Gastroesophageal sphincter (tissue), 4 donors: Measurements from ENCODE around the gene PLA2G2F. TPM values are rescaled to one million over a fixed set of nuclear protein-coding genes. Genes with fewer than 3 reads are reported as not detected.

Experiments used
- ATAC-seq: fragments of 150-250 bp; one replicate; pipeline ENCODE4 v1.9.1; 2016; ENCODE audit warnings: mild to moderate bottlenecking, moderate library complexity
- H3K27ac ChIP-seq, 4 donors: fragments of 200-600 bp; sonication (generic) in 3 of 4; 1 replicate in 3 of 4; 2 replicates in 1 of 4; pipeline ENCODE4 v1.5.1; 2016 to 2019
- H3K27me3 ChIP-seq: fragments of 200-600 bp; sonication (generic); one replicate; pipeline ENCODE4 v1.5.1; 2019
- H3K36me3 ChIP-seq, 2 donors: fragments of 200-600 bp; sonication (generic); one replicate each; pipeline ENCODE4 v1.5.1; 2019; ENCODE audit warnings: control low read depth in 1 of 2
- H3K4me1 ChIP-seq, 3 donors: fragments of 200-600 bp; sonication (generic); 1 replicate in 2 of 3; 2 replicates in 1 of 3; pipeline ENCODE4 v1.5.1; 2016 to 2019; ENCODE audit warnings: control low read depth in 2 of 3
- H3K4me3 ChIP-seq, 2 donors: fragments of 200-600 bp; sonication (generic); one replicate each; pipeline ENCODE4 v1.5.1; 2019; ENCODE audit warnings: mild to moderate bottlenecking in 1 of 2, moderate library complexity in 1 of 2
- H3K9me3 ChIP-seq, 3 donors: fragments of 200-600 bp; sonication (generic); one replicate each; pipeline ENCODE4 v1.5.1; 2017 to 2019; ENCODE audit warnings: control low read depth in 2 of 3
- CTCF ChIP-seq, 4 experiments: fragments of 200-600 bp in 2 of 4; fragments of 450-650 bp in 2 of 4; sonication (generic) in 1 of 4; IDR thresholded peaks; one replicate each; pipeline ENCODE4 v1.5.1; 2017 to 2019; ENCODE audit warnings: antibody characterized with exemption in 4 of 4, mild to moderate bottlenecking in 2 of 4, moderate library complexity in 2 of 4
- EP300 ChIP-seq: sonication (generic); formaldehyde crosslinking; IDR thresholded peaks from one replicate; pipeline ENCODE4 v1.6.1; 2017; ENCODE audit warnings: antibody characterized with exemption, mild to moderate bottlenecking
- POLR2A ChIP-seq, 2 donors: fragments of 450-650 bp; IDR thresholded peaks; one replicate each; pipeline ENCODE4 v1.6.1; 2017; ENCODE audit warnings: antibody characterized with exemption in 2 of 2, mild to moderate bottlenecking in 2 of 2, moderate library complexity in 1 of 2
- POLR2AphosphoS5 ChIP-seq: sonication (generic); formaldehyde crosslinking; IDR thresholded peaks from one replicate; pipeline ENCODE4 v1.6.1; 2017; ENCODE audit warnings: antibody characterized with exemption
- WGBS, 2 donors: methylation state at CpG; one replicate each; pipeline ENCODE4 v1.1.5; 2018; ENCODE audit warnings: low coverage in 1 of 2; 5-methylcytosine and 5-hydroxymethylcytosine counted together
- total RNA-seq, 4 donors: library from RNA; depleted of rRNA; stranded (reverse); fragments of >200 nt; gene quantifications; one replicate each; pipeline ENCODE4 v1.1.0, GENCODE V29; 2016

Gene PLA2G2F
- total RNA-seq, 4 donors from 2014 or later, result not detected

- TF ChIP-seq POLR2AphosphoS5, result no peak
- no peak for TF ChIP-seq CTCF (IDR thresholded peaks at IDR 0.05)
- TF ChIP-seq EP300, result no peak
- TF ChIP-seq POLR2A (IDR thresholded peaks at IDR 0.05), result no peak
- no peaks in the 10 kb centered on the region for H3K27me3 ChIP-seq
- H3K4me3 ChIP-seq, result no peak overlapping the region
- WGBS, 2 donors, result 81 to 100% methylated on average over 1 to 4 of the region's 5 CpGs
- peaks cover 0 to 3% (median 0%) of the 10 kb centered on the region in 3 donors for H3K9me3 ChIP-seq
- peaks cover 0 to 18% (median 8%) of the 10 kb centered on the region in 3 donors for H3K4me1 ChIP-seq
- peak overlapping the region in 3 of 4 donors; percentile 58 to 70 (median 65) for H3K27ac ChIP-seq
- no peak for ATAC-seq
- peaks cover 0 to 24% of the 10 kb centered on the region in 2 donors for H3K36me3 ChIP-seq
Measured at GRCh38 chr1:20093303-20093702, 45.8 kb upstream of the PLA2G2F start.

- 58% methylated on average over 3 of the region's 5 CpGs; no CpG with 5 or more reads in 1 of the 2 donors for WGBS, 2 donors
- H3K9me3 ChIP-seq, result peaks cover 0 to 3% (median 0%) of the 10 kb centered on the region in 3 donors
- H3K36me3 ChIP-seq, result peaks cover 0 to 24% of the 10 kb centered on the region in 2 donors
- no peak overlapping the region for H3K4me3 ChIP-seq
- peak; percentile 72 for TF ChIP-seq POLR2AphosphoS5
- no peak for TF ChIP-seq POLR2A (IDR thresholded peaks at IDR 0.05)
- no peak for TF ChIP-seq CTCF (IDR thresholded peaks at IDR 0.05)
- TF ChIP-seq EP300, result no peak
- H3K4me1 ChIP-seq, result peaks cover 0 to 18% (median 8%) of the 10 kb centered on the region in 3 donors
- no peaks in the 10 kb centered on the region for H3K27me3 ChIP-seq
- H3K27ac ChIP-seq, result peak overlapping the region in 3 of 4 donors; percentile 58 to 70 (median 65)
- peak; percentile 91 for ATAC-seq
Measured at GRCh38 chr1:20093940-20094391, 45.2 kb upstream of the PLA2G2F start.

GRCh38 chr1:20095564-20096434 is 43.3 kb upstream of the PLA2G2F start:
- Histone ChIP-seq H3K27ac (peak overlapping the region in 2 of 4 donors; percentile 44 to 60), H3K4me1 (peaks cover 0 to 21% (median 8%) of the 10 kb centered on the region in 3 donors), H3K36me3 (peaks cover 0 to 7% of the 10 kb centered on the region in 2 donors), H3K27me3 (no peaks in the 10 kb centered on the region), H3K4me3 (no peak overlapping the region), H3K9me3 (peaks cover 0 to 3% (median 0%) of the 10 kb centered on the region in 3 donors)
- peak; percentile 6 for ATAC-seq
- TF ChIP-seq CTCF (IDR thresholded peaks at IDR 0.05) (no peak), EP300 (no peak), POLR2AphosphoS5 (no peak), POLR2A (IDR thresholded peaks at IDR 0.05) (no peak)
- 77 to 79% methylated on average over 4 of the region's 5 CpGs for WGBS, 2 donors

- 83 to 93% methylated on average over 3 of the region's 7 CpGs for WGBS, 2 donors
- no peak for TF ChIP-seq CTCF (IDR thresholded peaks at IDR 0.05)
- TF ChIP-seq EP300, result no peak
- no peak for TF ChIP-seq POLR2AphosphoS5
- TF ChIP-seq POLR2A (IDR thresholded peaks at IDR 0.05), result no peak
- ATAC-seq, result no peak
Measured at GRCh38 chr1:20096840-20097447, 42.2 kb upstream of the PLA2G2F start.

More at GRCh38 chr1:20096840-20097447, 42.2 kb upstream of the PLA2G2F start:
- Histone ChIP-seq H3K36me3 (no peaks in the 10 kb centered on the region), H3K4me1 (peaks cover 0 to 22% (median 11%) of the 10 kb centered on the region in 3 donors), H3K9me3 (peaks cover 0 to 3% (median 0%) of the 10 kb centered on the region in 3 donors), H3K27me3 (no peaks in the 10 kb centered on the region), H3K27ac (no peak overlapping the region), H3K4me3 (no peak overlapping the region)
